Eye (tissue), 1 donor: ENCODE measurements around the gene HDAC1.

Experiments
- DNase-seq: peaks from one replicate; pipeline ENCODE4 v3.0.0-alpha.2; 2015

The HDAC1 gene

DNA sequence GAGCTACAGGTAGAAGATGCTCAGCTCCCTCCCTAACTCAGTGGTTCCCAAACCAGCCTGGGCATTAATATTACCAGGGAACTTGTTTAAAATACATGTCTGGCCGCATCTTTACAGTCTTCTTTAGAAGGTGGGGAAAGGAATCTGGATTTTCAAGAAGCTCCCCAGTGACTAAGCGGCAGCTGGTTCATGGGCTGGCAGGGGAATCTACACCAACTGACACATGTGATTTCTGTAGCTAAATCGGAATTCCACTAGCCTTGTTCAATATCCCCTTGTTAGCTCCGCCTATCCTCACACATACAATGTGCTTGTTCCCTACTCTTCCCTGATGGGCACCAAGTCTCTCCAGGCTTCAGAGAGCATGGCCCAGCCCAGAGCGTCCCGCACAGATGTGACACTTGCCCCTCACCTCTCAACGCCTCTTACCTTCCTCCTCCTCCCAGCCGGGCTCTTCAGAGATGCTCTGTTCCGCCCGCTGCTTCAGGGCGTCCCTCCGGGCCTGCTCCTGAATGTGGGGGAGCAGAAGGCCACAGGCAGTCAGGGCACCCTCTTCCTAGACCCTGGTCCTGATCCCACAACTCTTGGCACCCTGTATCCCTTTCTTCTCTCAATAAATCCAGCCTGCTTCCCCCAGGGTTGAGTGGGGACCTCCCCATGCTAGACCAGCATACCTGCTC, 85.8 kb downstream of the HDAC1 start:
- DNase-seq, result no peak

DNA sequence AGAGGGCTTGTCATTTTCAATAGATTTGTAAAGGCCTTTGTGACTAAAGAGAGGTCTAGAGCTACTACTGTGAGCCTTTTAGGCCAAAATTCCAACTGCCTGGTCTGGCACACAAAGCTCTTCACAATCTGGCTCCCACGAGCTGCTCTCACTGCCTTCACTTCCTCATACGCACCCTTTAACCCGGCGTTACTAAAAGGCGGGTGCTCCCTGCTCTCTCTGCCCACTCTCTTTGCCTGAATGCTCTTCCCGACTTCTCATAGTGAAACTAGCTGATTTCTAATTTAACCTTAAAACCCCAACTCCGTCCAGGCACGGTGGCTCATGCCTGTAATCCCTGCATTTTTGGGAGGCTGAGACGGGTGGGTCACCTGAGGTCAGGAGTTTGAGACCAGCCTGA, 88.2 kb downstream of the HDAC1 start:
- no peak for DNase-seq
